K562 (cell line): ENCODE data around the gene ATP5PD. TPM values are rescaled to one million over a fixed set of nuclear protein-coding genes. Genes with fewer than 3 reads are reported as not detected.

ENCODE experiments used
- ATAC-seq: fragments of 200-7000 bp; cut with Tn5 transposase; 3 replicates; pipeline ENCODE4 v1.9.1; 2020; ENCODE audit warnings: moderate library complexity
- BruUV-seq: library from RNA; stranded (reverse); fragments of 400-500 nt; replicated peaks from 2 replicates; lab custom pipeline; 2021; lab: Mats Ljungman, UMichigan
- CTCF ChIA-PET: fragments of 300-600 bp; formaldehyde crosslinking; extraction: SDS; loops from one replicate; lab custom pipeline; 2021; ENCODE audit warnings: low intra/inter-chr PET ratio; lab: Yijun Ruan, JAX
- POLR2A ChIA-PET: fragments of 300-600, 350-650 bp; sonication (Branson Sonifier 250); formaldehyde crosslinking; extraction: SDS; loops from one replicate; lab custom pipeline; 2021; ENCODE audit warnings: antibody characterized with exemption, inconsistent platforms; lab: Yijun Ruan, JAX
- DNase-seq, 4 experiments: peaks; one replicate each; pipeline versions ENCODE4 v3.0.0 to v3.0.0-alpha.2; 2011 to 2018; ENCODE audit warnings: low spot score in 3 of 4, mixed read lengths in 3 of 4; ENCODE audit errors: extremely low read depth in 1 of 4
- FAIRE-seq: peaks from 2 replicates; lab custom pipeline; 2011; peaks lifted over from hg19 to GRCh38; lab: Jason Lieb, UNC
- H2AFZ ChIP-seq: 2 replicates; pipeline ENCODE4 v1.6.0; 2011; ENCODE audit warnings: low read depth, low read length, control low read depth, inconsistent platforms
- H3K27ac ChIP-seq: fragments of 200-600 bp; 3 replicates; pipeline ENCODE4 v1.8.0; 2011; ENCODE audit warnings: low read depth, mild to moderate bottlenecking, control low read depth, inconsistent platforms, low read length, moderate library complexity, mixed read lengths; ENCODE audit errors: extremely low read depth
- H3K27me3 ChIP-seq, 2 experiments: fragments of 300-600 bp in 1 of 2; 2 replicates in 1 of 2; 3 replicates in 1 of 2; pipeline versions ENCODE4 v1.6.0 to v1.8.0; 2011; ENCODE audit warnings: inconsistent platforms in 2 of 2, low read length in 2 of 2, mild to moderate bottlenecking in 1 of 2, mixed read lengths in 1 of 2, moderate library complexity in 1 of 2; ENCODE audit not compliant: control insufficient read depth in 2 of 2, insufficient read depth in 2 of 2
- H3K36me3 ChIP-seq: fragments of 300-600 bp; 3 replicates; pipeline ENCODE4 v1.8.0; 2011; ENCODE audit warnings: mild to moderate bottlenecking, low read length, inconsistent platforms; ENCODE audit not compliant: control insufficient read depth, insufficient read depth
- H3K4me1 ChIP-seq, 2 experiments: fragments of 200-600 bp in 1 of 2; replicated peaks in 1 of 2; 2 replicates in 1 of 2; 3 replicates in 1 of 2; pipeline versions ENCODE4 v1.5.1 to v1.8.0; 2011; ENCODE audit warnings: inconsistent platforms in 2 of 2, low read length in 2 of 2, mild to moderate bottlenecking in 1 of 2, mixed read lengths in 1 of 2, moderate library complexity in 1 of 2; ENCODE audit not compliant: control insufficient read depth in 2 of 2, insufficient read depth in 2 of 2
- H3K4me2 ChIP-seq: 2 replicates; pipeline ENCODE4 v1.6.1; 2011; ENCODE audit warnings: low read length, control low read depth, inconsistent platforms, mixed read lengths; ENCODE audit not compliant: insufficient read depth
- H3K4me3 ChIP-seq: fragments of 200-600 bp; sonication (generic), shearing (Covaris generic); 2 replicates; pipeline ENCODE4 v1.5.1; 2016; ENCODE audit warnings: control low read depth, inconsistent platforms
- H3K79me2 ChIP-seq: fragments of 200-600 bp; 3 replicates; pipeline ENCODE4 v1.8.0; 2011; ENCODE audit warnings: low read length, inconsistent platforms; ENCODE audit not compliant: control insufficient read depth, insufficient read depth
- H3K9ac ChIP-seq, 2 experiments: 2 replicates each; pipeline versions ENCODE4 v1.6.0 to v1.6.1; 2011; ENCODE audit warnings: low read depth in 2 of 2, low read length in 2 of 2, control low read depth in 1 of 2, inconsistent platforms in 1 of 2, mild to moderate bottlenecking in 1 of 2, mixed read lengths in 1 of 2; ENCODE audit not compliant: insufficient read depth in 1 of 2
- H3K9me1 ChIP-seq: one replicate; pipeline ENCODE4 v1.6.0; 2011; ENCODE audit warnings: inconsistent platforms, mild to moderate bottlenecking, low read length, moderate library complexity; ENCODE audit not compliant: control insufficient read depth, insufficient read depth
- H3K9me3 ChIP-seq: replicated peaks from 2 replicates; pipeline ENCODE4 v1.5.1; 2011; ENCODE audit warnings: low read depth, low read length, inconsistent platforms; ENCODE audit not compliant: control insufficient read depth, insufficient read depth
- H4K20me1 ChIP-seq: replicated peaks from 2 replicates; pipeline ENCODE4 v1.6.1; 2011; ENCODE audit warnings: low read length, inconsistent platforms, mixed read lengths; ENCODE audit not compliant: control insufficient read depth, insufficient read depth
- CTBP1 ChIP-seq: fragments of 450-650 bp; IDR thresholded peaks from 2 replicates; pipeline ENCODE4 v1.6.1; 2016; ENCODE audit warnings: borderline replicate concordance
- CTCF ChIP-seq, 3 experiments: IDR thresholded peaks in 2 of 3; conservative IDR thresholded peaks in 1 of 3; 2 replicates each; pipeline ENCODE4 v1.5.1; 2011 to 2012; ENCODE audit warnings: low read length in 3 of 3, mild to moderate bottlenecking in 3 of 3, control low read depth in 2 of 3, improper control_type of control experiment in 1 of 3, inconsistent platforms in 1 of 3, low read depth in 1 of 3, mixed read lengths in 1 of 3, moderate library complexity in 1 of 3; ENCODE audit not compliant: insufficient read depth in 2 of 3
- DEAF1 ChIP-seq: fragments of 450-650 bp; formaldehyde crosslinking; IDR thresholded peaks from 2 replicates; pipeline ENCODE4 v1.4.0; 2020; ENCODE audit warnings: mild to moderate bottlenecking, moderate library complexity
- GTF2E2 ChIP-seq: fragments of 200-800 bp; sonication (Bioruptor generic); IDR thresholded peaks from 2 replicates; pipeline ENCODE4 v1.6.1; 2016; ENCODE audit warnings: missing genetic modification characterization, missing compliant biosample characterization
- HMGN3 ChIP-seq: IDR thresholded peaks from 2 replicates; pipeline ENCODE4 v1.6.1; 2011; ENCODE audit warnings: borderline replicate concordance, low read depth, mild to moderate bottlenecking, mixed read lengths, low read length; ENCODE audit not compliant: insufficient read length; ENCODE audit errors: extremely low read depth
- HOXB6 ChIP-seq: fragments of 250-450 bp; sonication (Bioruptor Pico); IDR thresholded peaks from 2 replicates; pipeline ENCODE4 v1.5.1; 2022; ENCODE audit warnings: mild to moderate bottlenecking, borderline replicate concordance
- IRF2 ChIP-seq: sonication (generic); formaldehyde crosslinking; IDR thresholded peaks from 2 replicates; pipeline ENCODE4 v1.8.1; 2022; ENCODE audit warnings: mild to moderate bottlenecking, missing genetic modification reagents
- MCM3 ChIP-seq: fragments of 450-650 bp; IDR thresholded peaks from 2 replicates; pipeline ENCODE4 v1.6.1; 2016
- POU5F1 ChIP-seq: fragments of 150-350 bp; IDR thresholded peaks from 2 replicates; pipeline ENCODE4 v1.6.1; 2014; ENCODE audit warnings: borderline replicate concordance, low read length, low read depth, mild to moderate bottlenecking; ENCODE audit not compliant: partially characterized antibody
- PREB ChIP-seq: sonication (generic); formaldehyde crosslinking; IDR thresholded peaks from 2 replicates; pipeline ENCODE4 v1.8.1; 2023; ENCODE audit warnings: mild to moderate bottlenecking, missing genetic modification reagents
- RFX5 ChIP-seq: IDR thresholded peaks from 2 replicates; pipeline ENCODE4 v1.6.1; 2011; ENCODE audit warnings: low read depth, mild to moderate bottlenecking, improper control_type of control experiment, low read length
- RFX7 ChIP-seq: fragments of 250-450 bp; sonication (Bioruptor Pico); IDR thresholded peaks from 2 replicates; pipeline ENCODE4 v1.5.1; 2021; ENCODE audit warnings: mild to moderate bottlenecking
- SREBF2 ChIP-seq: sonication (generic); formaldehyde crosslinking; IDR thresholded peaks from 2 replicates; pipeline ENCODE4 v1.4.0; 2020; ENCODE audit warnings: mild to moderate bottlenecking, missing genetic modification reagents
- TCF15 ChIP-seq: fragments of 250-450 bp; sonication (Bioruptor Pico); IDR thresholded peaks from 2 replicates; pipeline ENCODE4 v1.8.0; 2022; ENCODE audit warnings: moderate library complexity, mild to moderate bottlenecking, inconsistent platforms
- ZNF239 ChIP-seq: fragments of 250-450 bp; sonication (Bioruptor Pico); IDR thresholded peaks from 2 replicates; pipeline ENCODE4 v1.4.0; 2020; ENCODE audit warnings: mild to moderate bottlenecking
- ZNF431 ChIP-seq: sonication (generic); formaldehyde crosslinking; IDR thresholded peaks from 2 replicates; pipeline ENCODE4 v1.8.0; 2022; ENCODE audit warnings: mild to moderate bottlenecking, missing genetic modification reagents
- ZNF444 ChIP-seq: fragments of 250-450 bp; sonication (Bioruptor Pico); IDR thresholded peaks from 2 replicates; pipeline ENCODE4 v1.4.0; 2020; ENCODE audit warnings: mild to moderate bottlenecking, moderate library complexity
- WGBS: fragments of 100-300 bp; shearing (Covaris generic); methylation state at CpG from one replicate; pipeline ENCODE4 v1.1.6; 2016; ENCODE audit warnings: low coverage, mixed read lengths; ENCODE audit not compliant: insufficient coverage; ENCODE audit errors: missing lambda C conversion rate; 5-methylcytosine and 5-hydroxymethylcytosine counted together
- in situ Hi-C: fragments of 300-500 bp; cut with MboI; formaldehyde crosslinking; loops from 4 replicates; pipeline ENCODE4 v1.15.0; 2018; ENCODE audit warnings: inconsistent platforms, mixed read lengths
- intact Hi-C: fragments of 100-400 bp; cut with micrococcal nuclease; formaldehyde crosslinking; loops from 2 replicates; pipeline ENCODE4 v1.14.2; 2022
- polyA plus RNA-seq, 8 experiments: library from polyadenylated mRNA; depleted of rRNA in 4 of 8; stranded (reverse) in 5 of 8; unstranded in 3 of 8; fragments of >200 nt; fragmentation: Nextera tagmentation in 2 of 8; fragmentation: Illumina TruSeq in 1 of 8; extraction: Ambion mirVana in 2 of 8; extraction: Trizol in 1 of 8; gene quantifications; 2 replicates each; pipeline versions ENCODE4 v1.2.1 to v1.2.3, GENCODE V29; 2011 to 2014; ENCODE audit warnings: inconsistent platforms in 1 of 8, missing spikeins in 1 of 8
- total RNA-seq, 7 experiments: library from RNA; depleted of rRNA in 6 of 7; stranded (reverse); fragments of >200 nt in 6 of 7; fragmentation: Illumina TruSeq in 2 of 7; extraction: Trizol in 2 of 7; gene quantifications; 2 replicates each; pipeline versions ENCODE4 v1.2.1 to v1.2.3, GENCODE V29; 2011 to 2021; ENCODE audit warnings: low replicate concordance in 1 of 7

The ATP5PD gene
- total and polyA plus RNA-seq, 9 of the 15 experiments (the other 6 are each of a cell fraction or from before 2014, with no cell fraction given), result 271 to 828 (median 432) TPM

GRCh38 chr17:75006653-75007052 is 40.1 kb downstream of the ATP5PD start:
- Histone ChIP-seq H3K27me3 (no peaks in the 10 kb centered on the region), H3K9me3 (no peaks in the 10 kb centered on the region), H3K27ac (no peak overlapping the region), H3K79me2 (no peaks in the 10 kb centered on the region), H3K4me1 (peaks cover 11 to 25% of the 10 kb centered on the region in 2 experiments; a peak in 4 of 5 replicates), H3K9me1 (peaks cover 3% of the 10 kb centered on the region), H3K4me3 (no peak overlapping the region), H3K4me2 (no peak overlapping the region), H4K20me1 (no peaks in the 10 kb centered on the region), H3K36me3 (peaks cover 13% of the 10 kb centered on the region; the same call in 1 of the 3 replicates), H3K9ac (0 out of 4 replicates have a peak overlapping the region, but pooled peaks of 1 of the 2 experiments have one; percentile 37), H2AFZ (no peak overlapping the region; the same call in 1 of the 2 replicates)
- peak; percentile 45 to 69 (median 62) for DNase-seq
- CTCF ChIA-PET, result interaction anchor here (0.7 to 2.5 kb wide), 2 partner anchors 19 to 45 kb away, joined by 3 to 40 read pairs; partner anchors contain the start of gene CDR2L
- POLR2A ChIA-PET, result interaction anchor here (1.1 to 3.4 kb wide), 6 partner anchors 12 to 121 kb away, joined by 3 to 16 read pairs (median 6); no protein-coding TSS in a partner anchor
- in situ Hi-C loops, result no loop called here
- WGBS, result 12% methylated on average over 5 of the region's 5 CpGs
- peak; percentile 93 for FAIRE-seq
- no TSS peak for BruUV-seq
- peak; percentile 83 for ATAC-seq
- intact Hi-C loops, result loop anchor here (1.0 to 10.0 kb wide), 2 partner anchors 45 to 82 kb away; partner anchors contain the start of genes OTOP2 and USH1G
- TF ChIP-seq RFX5 (no peak), HOXB6 (no peak), IRF2 (no peak), ZNF444 (CRISPR knock-in tag) (no peak), ZNF431 (CRISPR knock-in tag) (no peak), GTF2E2 (no peak), CTBP1 (peak; percentile 96), RFX7 (CRISPR knock-in tag) (no peak), SREBF2 (no peak), TCF15 (no peak), DEAF1 (CRISPR knock-in tag) (peak; percentile 88), HMGN3 (no peak), POU5F1 (no peak), ZNF239 (no peak), MCM3 (no peak), CTCF (IDR thresholded peaks at IDR 0.05 in 2 of 3, conservative IDR thresholded peaks at IDR 0.05 in 1 of 3; ENCODE audit: insufficient read depth in 2 of 3, low read depth in 1 of 3, low read length in 3 of 3) (peak; percentile 60 to 80 (median 61)), PREB (CRISPR knock-in tag) (no peak)
